A673 (cell line): ENCODE data around the gene SMCO1. TPM values are rescaled to one million over a fixed set of nuclear protein-coding genes. Genes with fewer than 3 reads are reported as not detected.
A peak's percentile ranks its signal among the peaks of the same experiment; 100 is the strongest.

ENCODE experiments used
- BruUV-seq: library from RNA; stranded (reverse); fragments of 400-500 nt; replicated peaks from 2 replicates; lab custom pipeline; 2021; lab: Mats Ljungman, UMichigan
- CTCF ChIA-PET: fragments of 300-600 bp; sonication (Branson Sonifier 250); formaldehyde crosslinking; loops from one replicate; lab custom pipeline; 2022; ENCODE audit warnings: antibody characterized with exemption; lab: Charles Lee
- POLR2A ChIA-PET: fragments of 300-600 bp; sonication (Branson Sonifier 250); formaldehyde crosslinking; loops from one replicate; lab custom pipeline; 2022; ENCODE audit warnings: antibody characterized with exemption; ENCODE audit not compliant: low non-redundant PET; lab: Charles Lee
- DNase-seq: peaks from one replicate; pipeline ENCODE4 v3.0.0-alpha.2; 2015; ENCODE audit warnings: low spot score
- H3K27ac ChIP-seq: fragments of 200-600 bp; sonication (generic); 2 replicates; pipeline ENCODE4 v1.5.1; 2016; ENCODE audit warnings: mixed run types, low read depth, mild to moderate bottlenecking, mixed read lengths, antibody characterized with exemption, low read length; ENCODE audit not compliant: poor library complexity, severe bottlenecking
- H3K27me3 ChIP-seq: fragments of 200-600 bp; sonication (generic); replicated peaks from 2 replicates; pipeline ENCODE4 v1.6.1; 2017; ENCODE audit warnings: mixed run types, low read depth, mild to moderate bottlenecking, mixed read lengths, antibody characterized with exemption, low read length; ENCODE audit not compliant: insufficient read depth, poor library complexity
- H3K36me3 ChIP-seq: fragments of 200-600 bp; sonication (generic); 2 replicates; pipeline ENCODE4 v1.6.1; 2016; ENCODE audit warnings: mixed run types, mild to moderate bottlenecking, mixed read lengths, antibody characterized with exemption, low read length; ENCODE audit not compliant: insufficient read depth, poor library complexity, severe bottlenecking
- H3K4me1 ChIP-seq: fragments of 200-600 bp; sonication (generic); 2 replicates; pipeline ENCODE4 v1.6.1; 2017; ENCODE audit warnings: mixed run types, mild to moderate bottlenecking, mixed read lengths, antibody characterized with exemption, low read length; ENCODE audit not compliant: insufficient read depth, poor library complexity, severe bottlenecking
- H3K4me3 ChIP-seq: fragments of 200-600 bp; sonication (generic); 2 replicates; pipeline ENCODE4 v1.5.1; 2016; ENCODE audit warnings: low read depth, mixed run types, mild to moderate bottlenecking, mixed read lengths, low read length; ENCODE audit not compliant: poor library complexity, severe bottlenecking
- H3K9me3 ChIP-seq: fragments of 200-600 bp; sonication (generic); 2 replicates; pipeline ENCODE4 v1.6.1; 2016; ENCODE audit warnings: mixed run types, low read depth, mild to moderate bottlenecking, mixed read lengths, antibody characterized with exemption, low read length; ENCODE audit not compliant: poor library complexity, severe bottlenecking
- EZH2 ChIP-seq: fragments of 200-600 bp; sonication (generic); IDR thresholded peaks from 2 replicates; pipeline ENCODE4 v1.6.1; 2017; ENCODE audit warnings: borderline replicate concordance, low read depth, mild to moderate bottlenecking, mixed read lengths, antibody characterized with exemption, low read length; ENCODE audit not compliant: poor library complexity, severe bottlenecking
- intact Hi-C: fragments of 100-400 bp; cut with micrococcal nuclease; formaldehyde crosslinking; loops from one replicate; pipeline ENCODE4 v1.10.0; 2022; ENCODE audit not compliant: unreplicated experiment
- total RNA-seq: library from RNA; stranded (reverse); gene quantifications from 2 replicates; pipeline ENCODE4 v1.2.3, GENCODE V29; 2021
- TF ChIP-seq, protein P1 (sequence below): fragments of 300-800, 200-600 bp; sonication (generic); conservative IDR thresholded peaks from 2 replicates; pipeline ENCODE4 v1.5.1; 2017; ENCODE audit warnings: low read depth, mild to moderate bottlenecking, antibody characterized with exemption, low read length, moderate library complexity, mixed read lengths

Gene SMCO1
- total RNA-seq, 1 experiment from 2014 or later: not detected

DNA sequence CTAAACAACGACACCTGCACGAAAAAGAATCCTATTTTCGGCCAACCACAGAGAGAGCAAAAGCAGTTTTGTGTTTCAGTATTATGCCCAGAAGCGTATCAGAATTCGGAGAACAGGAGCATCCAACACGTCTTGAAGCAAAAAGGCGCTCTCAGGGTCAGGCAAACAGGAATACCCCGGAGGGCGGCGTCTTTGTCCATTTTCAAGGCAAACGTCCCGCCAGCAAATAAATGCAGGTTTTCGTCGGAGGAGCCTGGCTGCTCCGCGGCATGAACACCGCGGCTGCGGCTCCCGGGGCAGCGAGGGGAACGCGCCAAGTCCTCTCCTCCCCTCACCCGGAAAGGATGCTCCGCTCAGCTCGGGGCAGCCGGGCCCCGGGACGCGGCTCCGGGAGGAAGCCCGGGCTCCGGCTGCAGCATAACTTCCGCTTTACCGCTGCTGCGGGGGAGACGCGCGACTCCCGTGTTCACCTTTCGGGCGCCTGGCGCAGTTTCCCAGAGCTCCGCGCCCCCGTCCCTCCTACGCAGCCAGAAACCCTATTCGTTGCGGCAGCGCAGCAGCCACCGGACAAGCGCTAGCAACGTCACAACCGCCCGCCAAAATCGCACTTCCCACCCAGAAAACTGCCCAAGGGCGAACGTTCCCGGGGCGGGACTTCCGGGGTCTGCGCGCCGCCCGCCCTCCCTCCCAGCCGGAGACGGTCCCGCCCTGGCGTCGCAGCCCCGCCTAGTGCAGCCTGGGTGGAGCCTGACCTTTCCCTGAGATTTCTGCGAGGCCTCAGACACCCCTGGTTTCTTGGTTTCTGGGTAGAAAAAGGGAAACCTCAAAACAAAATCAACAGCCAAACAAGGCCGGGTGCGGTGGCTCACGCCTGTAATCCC lies 11.7 kb downstream of the SMCO1 start, which contains the start of gene RNF168:
RNF168 (minus strand) TSS at position 573 of the 881 bp plus-strand sequence. CDS start 595 bp downstream, outside the sequence.
- CTCF ChIA-PET: no interaction called here
- Histone ChIP-seq H3K27ac (peak within 1 kb of the TSS; percentile 83), H3K4me1 (no peaks in the 10 kb centered on the region), H3K4me3 (peak within 1 kb of the TSS; percentile 87), H3K27me3 (no peaks in the 10 kb centered on the region), H3K9me3 (peaks cover 9% of the 10 kb centered on the region), H3K36me3 (peaks cover 16% of the 10 kb centered on the region)
- POLR2A ChIA-PET: interaction anchor here (0.5 kb wide), 1 partner anchor 19 kb away, joined by 4 read pairs; no protein-coding TSS in a partner anchor
- TF ChIP-seq, protein P1, sequence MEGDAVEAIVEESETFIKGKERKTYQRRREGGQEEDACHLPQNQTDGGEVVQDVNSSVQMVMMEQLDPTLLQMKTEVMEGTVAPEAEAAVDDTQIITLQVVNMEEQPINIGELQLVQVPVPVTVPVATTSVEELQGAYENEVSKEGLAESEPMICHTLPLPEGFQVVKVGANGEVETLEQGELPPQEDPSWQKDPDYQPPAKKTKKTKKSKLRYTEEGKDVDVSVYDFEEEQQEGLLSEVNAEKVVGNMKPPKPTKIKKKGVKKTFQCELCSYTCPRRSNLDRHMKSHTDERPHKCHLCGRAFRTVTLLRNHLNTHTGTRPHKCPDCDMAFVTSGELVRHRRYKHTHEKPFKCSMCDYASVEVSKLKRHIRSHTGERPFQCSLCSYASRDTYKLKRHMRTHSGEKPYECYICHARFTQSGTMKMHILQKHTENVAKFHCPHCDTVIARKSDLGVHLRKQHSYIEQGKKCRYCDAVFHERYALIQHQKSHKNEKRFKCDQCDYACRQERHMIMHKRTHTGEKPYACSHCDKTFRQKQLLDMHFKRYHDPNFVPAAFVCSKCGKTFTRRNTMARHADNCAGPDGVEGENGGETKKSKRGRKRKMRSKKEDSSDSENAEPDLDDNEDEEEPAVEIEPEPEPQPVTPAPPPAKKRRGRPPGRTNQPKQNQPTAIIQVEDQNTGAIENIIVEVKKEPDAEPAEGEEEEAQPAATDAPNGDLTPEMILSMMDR: no peak
- TF ChIP-seq EZH2: no peak
- BruUV-seq: TSS peak; percentile 39
- intact Hi-C loops: loop anchor here (5.0 kb wide), 1 partner anchor 246 kb away; no protein-coding TSS in a partner anchor
- DNase-seq: peak; percentile 97

DNA sequence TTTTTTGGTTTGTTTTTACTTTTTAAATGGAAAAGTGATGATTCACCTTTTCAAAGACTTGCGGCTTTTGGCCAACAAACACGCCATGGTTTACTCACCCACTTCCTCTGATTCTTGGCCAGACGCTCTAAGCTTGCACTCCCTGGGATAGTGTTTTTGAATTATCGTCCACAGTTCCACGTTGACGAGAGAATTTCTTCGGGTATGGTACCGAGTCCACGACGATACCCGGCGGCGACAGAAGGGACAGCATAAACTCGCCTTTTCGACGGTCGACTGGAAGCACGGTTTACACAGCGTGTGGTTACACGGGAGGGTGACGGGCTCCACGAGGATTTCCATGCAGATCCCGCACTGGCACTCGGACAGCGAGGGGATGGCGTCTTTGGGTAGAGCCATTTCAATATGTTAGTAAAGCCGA lies 12.4 kb downstream of the SMCO1 start:
- intact Hi-C loops: loop anchor here (5.0 kb wide), 1 partner anchor 245 kb away; no protein-coding TSS in a partner anchor
- Histone ChIP-seq H3K27ac (peak overlapping the region; percentile 83), H3K4me3 (peak overlapping the region; percentile 87), H3K36me3 (peaks cover 16% of the 10 kb centered on the region), H3K27me3 (no peaks in the 10 kb centered on the region), H3K9me3 (peaks cover 9% of the 10 kb centered on the region), H3K4me1 (no peaks in the 10 kb centered on the region)
- peak; percentile 62 for DNase-seq
- no TSS peak for BruUV-seq
- TF ChIP-seq, protein P1: no peak
- TF ChIP-seq EZH2: no peak
- ChIA-PET POLR2A (no interaction called here), CTCF (no interaction called here)

DNA sequence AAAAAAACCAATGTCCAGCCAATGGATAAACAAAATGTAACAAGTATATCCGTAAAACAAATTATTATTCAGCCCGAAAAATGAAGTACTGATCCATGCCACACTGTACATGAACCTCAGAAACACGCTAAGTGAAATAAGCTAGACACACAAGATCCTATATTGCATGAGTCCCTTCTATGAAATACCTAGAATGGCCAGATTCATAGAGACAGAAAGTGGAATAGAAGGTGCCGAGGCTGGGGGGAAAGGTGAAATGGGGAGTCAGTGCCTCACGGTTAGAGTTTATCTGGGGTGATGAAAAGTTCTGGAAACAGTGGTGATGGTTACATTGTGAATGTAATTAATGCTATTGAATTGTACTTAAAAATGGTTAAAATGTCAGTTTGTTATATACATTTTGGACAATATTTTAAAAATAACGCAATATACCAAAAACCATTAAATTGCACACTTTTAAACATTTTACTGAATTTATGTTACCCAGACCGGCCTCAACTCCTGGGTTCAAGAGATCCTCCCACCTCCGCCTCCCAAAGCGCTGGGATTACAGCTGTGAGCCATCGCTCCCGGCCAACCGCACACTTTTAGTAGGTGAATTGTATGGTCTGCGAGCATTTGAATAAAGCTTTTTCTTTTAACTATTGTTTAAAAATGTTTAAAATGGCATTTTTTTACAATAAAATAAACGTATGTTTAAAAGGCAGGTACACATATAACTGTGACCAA lies 13.7 kb downstream of the SMCO1 start:
- H3K4me1 ChIP-seq: no peaks in the 10 kb centered on the region
- CTCF ChIA-PET: interaction anchor here (0.5 kb wide), 1 partner anchor 30 kb away, joined by 3 read pairs; no protein-coding TSS in a partner anchor
- H3K4me3 ChIP-seq: peak overlapping the region; percentile 87
- H3K9me3 ChIP-seq: peaks cover 2% of the 10 kb centered on the region
- H3K27me3 ChIP-seq: no peaks in the 10 kb centered on the region
- POLR2A ChIA-PET: no interaction called here
- TF ChIP-seq, protein P1: no peak
- TF ChIP-seq EZH2: no peak
- H3K36me3 ChIP-seq: peaks cover 18% of the 10 kb centered on the region
- no TSS peak for BruUV-seq
- peak overlapping the region; percentile 83 for H3K27ac ChIP-seq
- intact Hi-C loops: loop anchor here (5.0 kb wide), 1 partner anchor 244 kb away; no protein-coding TSS in a partner anchor
- peak; percentile 43 for DNase-seq
